ENCODE measurements around the gene ATP6V0B.

ATP6V0B gene

GRCh38 chr1:43974443-43975248 is at the start of gene ATP6V0B:
Gene ATP6V0B (plus strand): TSS chr1:43974960. CDS start chr1:43975041, 81 bp downstream.
- DNase-seq, result peak; percentile 95

DNA sequence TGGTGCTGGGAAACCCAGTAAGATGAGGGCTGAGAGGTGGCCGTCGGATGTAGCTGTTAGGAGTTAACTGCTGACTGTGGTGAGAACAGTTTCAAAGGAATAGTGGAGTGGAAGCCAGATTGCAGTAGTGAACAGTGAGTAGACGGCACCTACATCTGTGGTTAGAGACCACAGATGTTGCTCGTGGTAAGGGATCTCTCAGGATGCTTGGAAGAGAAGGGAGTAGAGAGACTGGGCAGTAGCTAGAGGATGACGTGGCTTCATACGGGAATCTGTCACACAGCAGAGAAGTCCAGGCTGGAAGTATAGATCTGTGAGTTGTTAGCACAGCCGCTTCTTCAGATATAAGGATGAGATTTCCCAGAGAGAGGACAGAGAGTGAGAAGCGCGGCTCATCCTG is 48.9 kb upstream of the ATP6V0B start:
- DNase-seq, result no peak

DNA sequence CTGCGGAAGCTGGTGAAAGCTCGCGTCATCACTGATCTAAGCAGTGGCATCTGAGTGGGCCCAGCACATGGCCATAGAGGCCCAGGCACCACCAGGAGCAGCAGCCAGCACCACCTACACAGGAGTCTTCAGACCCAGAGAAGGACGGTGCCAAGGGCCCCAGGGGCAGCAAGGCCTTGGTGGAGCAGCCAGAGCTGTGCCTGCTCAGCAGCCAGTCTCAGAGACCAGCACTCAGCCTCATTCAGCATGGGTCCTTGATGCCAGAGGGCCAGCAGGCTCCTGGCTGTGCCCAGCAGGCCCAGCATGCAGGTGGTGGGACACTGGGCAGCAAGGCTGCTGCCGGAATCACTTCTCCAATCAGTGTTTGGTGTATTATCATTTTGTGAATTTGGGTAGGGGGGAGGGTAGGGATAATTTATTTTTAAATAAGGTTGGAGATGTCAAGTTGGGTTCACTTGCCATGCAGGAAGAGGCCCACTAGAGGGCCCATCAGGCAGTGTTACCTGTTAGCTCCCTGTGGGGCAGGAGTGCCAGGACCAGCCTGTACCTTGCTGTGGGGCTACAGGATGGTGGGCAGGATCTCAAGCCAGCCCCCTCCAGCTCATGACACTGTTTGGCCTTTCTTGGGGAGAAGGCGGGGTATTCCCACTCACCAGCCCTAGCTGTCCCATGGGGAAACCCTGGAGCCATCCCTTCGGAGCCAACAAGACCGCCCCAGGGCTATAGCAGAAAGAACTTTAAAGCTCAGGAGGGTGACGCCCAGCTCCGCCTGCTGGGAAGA is 44.4 kb upstream of the ATP6V0B start:
- DNase-seq, result no peak

GRCh38 chr1:43930949-43931275 is 43.8 kb upstream of the ATP6V0B start:
- DNase-seq, result no peak

- DNase-seq, result no peak
Measured at GRCh38 chr1:43931711-43932660, 42.8 kb upstream of the ATP6V0B start.

DNA sequence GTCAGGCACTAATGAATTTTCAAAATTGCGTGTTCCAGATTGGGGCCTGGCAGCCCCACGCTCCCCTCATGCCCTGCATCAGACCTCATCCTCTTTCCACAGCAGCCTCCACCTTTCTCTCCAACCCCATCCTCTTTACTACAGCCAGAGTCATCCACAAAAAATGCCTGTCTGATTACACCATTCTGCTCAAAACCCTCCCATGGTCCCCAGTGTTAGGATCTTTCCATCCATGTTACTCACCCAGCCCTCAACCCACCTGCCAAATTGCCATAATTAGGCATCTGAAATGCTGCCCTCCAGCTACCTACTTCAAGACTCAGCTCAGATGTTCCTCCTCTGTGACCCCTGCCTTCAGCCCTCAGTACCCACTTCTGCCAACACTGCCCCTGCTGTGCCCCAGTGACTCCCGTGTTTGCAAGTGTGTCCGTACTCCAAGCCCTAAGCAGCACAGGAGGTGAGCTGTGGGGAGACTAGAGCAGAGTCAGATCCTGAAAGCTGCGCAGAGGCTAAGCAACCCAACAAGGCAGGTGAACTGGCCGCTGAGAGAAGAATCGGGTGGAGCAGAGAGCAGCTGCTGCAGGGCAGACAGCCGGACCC is 41.9 kb upstream of the ATP6V0B start:
- DNase-seq, result peak; percentile 19

DNA sequence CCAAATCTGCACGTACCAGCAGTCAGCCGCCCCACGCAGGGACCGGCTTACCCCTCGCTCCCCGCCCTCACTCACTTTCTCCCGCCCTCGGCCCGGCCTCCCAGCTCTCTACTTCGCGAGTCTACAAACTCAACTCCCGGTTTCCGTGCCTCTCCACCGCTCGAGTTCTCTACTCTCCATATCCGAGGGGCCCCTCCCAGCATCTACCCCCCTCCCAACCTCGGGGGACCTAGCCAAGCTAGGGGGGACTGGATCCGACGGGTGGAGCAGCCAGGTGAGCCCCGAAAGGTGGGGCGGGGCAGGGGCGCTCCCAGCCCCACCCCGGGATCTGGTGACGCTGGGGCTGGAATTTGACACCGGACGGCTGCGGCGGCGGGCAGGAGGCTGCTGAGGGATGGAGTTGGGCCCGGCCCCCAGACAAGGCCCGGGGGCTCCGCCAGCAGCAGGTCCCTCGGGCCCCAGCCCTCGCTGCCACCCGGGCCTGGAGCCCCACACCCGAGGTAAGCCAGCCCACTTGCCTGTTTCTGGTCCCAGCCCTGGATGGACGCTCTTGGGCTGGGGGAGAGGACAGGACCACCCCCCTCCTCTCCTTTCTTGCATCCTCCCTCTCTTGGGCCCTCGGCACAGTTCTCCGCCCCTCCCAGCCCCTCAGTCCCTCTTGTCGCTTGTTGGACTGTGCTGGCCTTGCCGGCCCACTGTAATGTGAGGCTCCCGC is 41.2 kb upstream of the ATP6V0B start, which contains the start of gene ARTN:
ARTN (plus strand) TSS at position 416 of the 715 bp plus-strand sequence. CDS start 1,856 bp downstream, outside the sequence.
- peak; percentile 65 for DNase-seq

- DNase-seq, result peak; percentile 91
Measured at GRCh38 chr1:43934101-43934985, 40.4 kb upstream of the ATP6V0B start.

GRCh38 chr1:43934986-43935324 is 39.8 kb upstream of the ATP6V0B start:
- no peak for DNase-seq

- DNase-seq, result peak; percentile 80
Measured at GRCh38 chr1:43935711-43936427, 38.9 kb upstream of the ATP6V0B start.

GRCh38 chr1:43936431-43937151 is 38.2 kb upstream of the ATP6V0B start:
- DNase-seq, result no peak

GRCh38 chr1:43937179-43937865 is 37.4 kb upstream of the ATP6V0B start:
- no peak for DNase-seq

DNA sequence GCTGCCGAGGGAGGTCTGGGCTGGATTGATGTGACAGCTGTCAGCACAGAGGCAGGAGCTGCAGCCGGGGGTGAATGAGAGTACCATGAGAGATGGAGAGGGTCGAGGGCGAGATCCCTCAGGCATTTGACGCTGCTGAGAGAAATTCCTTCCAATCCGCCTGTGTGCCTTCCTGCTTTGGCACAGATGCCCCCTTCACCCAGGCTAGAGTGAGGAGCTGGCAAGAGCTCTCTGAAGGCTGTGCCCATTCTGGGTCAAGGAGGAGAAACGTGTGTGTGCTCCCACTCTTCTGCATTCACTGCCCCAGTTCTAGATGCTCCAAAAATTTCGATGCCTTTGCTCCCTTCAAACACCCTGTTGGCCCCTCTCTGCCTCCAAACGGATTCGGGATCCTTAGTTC is 36.4 kb upstream of the ATP6V0B start:
- DNase-seq, result no peak

DNA sequence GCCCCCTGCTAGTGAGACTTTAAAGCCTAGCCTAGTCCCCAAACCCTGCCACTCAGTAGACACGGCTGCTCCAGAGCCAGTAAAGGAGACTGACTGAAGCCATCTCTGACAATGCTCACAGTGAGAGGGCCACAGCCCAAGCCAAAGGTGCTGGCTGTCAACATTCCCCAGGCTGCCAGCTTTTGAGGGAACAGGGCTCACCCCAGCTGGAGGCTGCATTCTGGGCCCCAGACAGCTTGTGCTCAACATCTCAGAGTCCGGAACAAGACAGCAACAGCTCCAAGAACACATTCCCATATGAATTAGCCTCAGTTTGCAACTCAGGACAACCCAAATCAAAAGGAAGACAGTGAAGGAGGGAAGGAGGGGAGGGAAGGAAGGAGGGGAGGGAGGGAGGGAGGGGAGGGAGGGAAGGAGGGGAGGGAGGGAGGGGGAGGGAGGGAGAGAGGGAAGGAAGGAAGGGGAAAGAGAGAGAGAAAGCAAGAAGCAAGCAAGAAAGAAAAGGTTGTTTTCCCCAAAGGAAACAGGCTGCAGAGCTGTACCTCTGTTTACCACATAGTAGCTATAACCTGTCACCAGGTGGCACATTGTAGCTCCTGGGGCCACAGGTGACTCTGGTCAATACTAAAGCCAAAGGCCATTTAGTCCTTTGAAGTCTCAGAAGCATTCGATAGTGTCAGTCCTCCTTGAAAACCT is 35.7 kb upstream of the ATP6V0B start:
- no peak for DNase-seq

GRCh38 chr1:43942411-43942810 is 32.3 kb upstream of the ATP6V0B start:
- DNase-seq, result no peak

DNA sequence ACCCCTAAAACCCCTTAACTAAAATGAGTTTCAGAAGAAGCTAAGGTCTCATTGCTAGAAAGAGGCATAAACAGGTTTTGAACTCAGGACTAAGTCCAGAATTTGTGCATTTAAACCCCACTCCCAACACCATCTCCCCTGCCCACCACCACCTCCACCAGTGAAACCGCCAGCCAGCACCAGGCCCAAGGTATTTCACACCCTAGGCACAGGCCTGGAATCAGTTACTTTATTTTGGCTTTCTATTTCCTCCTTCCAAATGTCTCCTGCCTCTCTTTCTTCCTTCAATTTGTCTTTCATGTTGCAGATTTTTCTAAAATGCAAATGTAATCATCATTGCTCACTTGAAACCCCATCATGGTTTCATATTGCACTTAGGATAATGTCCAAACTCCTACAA is 29.9 kb upstream of the ATP6V0B start:
- DNase-seq, result no peak

- no peak for DNase-seq
Measured at GRCh38 chr1:43945674-43946235, 29.0 kb upstream of the ATP6V0B start.
